Measurements from ENCODE around the gene RASA3.
"Not testable (repeated sequence)": the region's sequence is repeated elsewhere in the genome, so short reads cannot be mapped to it uniquely, and the experiment has no call there.

- TF ChIP-seq CTCF (conservative IDR thresholded peaks at IDR 0.05; ENCODE audit: low read length); EZH2phosphoT487 (IDR thresholded peaks at IDR 0.05; ENCODE audit: borderline replicate concordance, low read depth, low read length): not testable (repeated sequence)
Measured at GRCh38 chr13:114117341-114117874, 15.0 kb downstream of the RASA3 start.
